GM10266 (cell line): ENCODE results near the gene DPYD.

Experiments used
- DNase-seq: peaks from one replicate; pipeline ENCODE4 v3.0.0; 2012; ENCODE audit errors: extremely low spot score
- CTCF ChIP-seq: IDR thresholded peaks from 2 replicates; pipeline ENCODE4 v1.5.1; 2012; ENCODE audit warnings: mild to moderate bottlenecking, low read depth; ENCODE audit not compliant: control insufficient read depth, insufficient read depth; ENCODE audit errors: missing control alignments

The DPYD gene

GRCh38 chr1:97588772-97589171 is 332.1 kb downstream of the DPYD start:
- no peak for TF ChIP-seq CTCF
- DNase-seq, result no peak

- TF ChIP-seq CTCF, result no peak
- DNase-seq, result no peak
Measured at GRCh38 chr1:97581614-97582051, 339.2 kb downstream of the DPYD start.

- DNase-seq, result no peak
- TF ChIP-seq CTCF, result no peak
Measured at GRCh38 chr1:97577613-97578012, 343.2 kb downstream of the DPYD start.

GRCh38 chr1:97573553-97573952 is 347.3 kb downstream of the DPYD start:
- no peak for TF ChIP-seq CTCF
- DNase-seq, result no peak

GRCh38 chr1:97572561-97572960 is 348.3 kb downstream of the DPYD start:
- no peak for TF ChIP-seq CTCF
- no peak for DNase-seq

GRCh38 chr1:97571760-97572159 is 349.1 kb downstream of the DPYD start:
- TF ChIP-seq CTCF, result no peak
- DNase-seq, result no peak

GRCh38 chr1:97570691-97571090 is 350.1 kb downstream of the DPYD start:
- DNase-seq, result no peak

More at GRCh38 chr1:97570691-97571090, 350.1 kb downstream of the DPYD start:
- TF ChIP-seq CTCF, result no peak
